HCT116 (cell line): ENCODE results near the gene THOC1. TPM values are rescaled to one million over a fixed set of nuclear protein-coding genes. Genes with fewer than 3 reads are reported as not detected.

Experiments
- ATAC-seq: fragments of 200-7000 bp; cut with Tn5 transposase; 2 replicates; pipeline ENCODE4 v1.9.1; 2020; ENCODE audit warnings: mild to moderate bottlenecking, moderate library complexity
- BruUV-seq: library from RNA; stranded (reverse); fragments of 400-500 nt; replicated peaks from 2 replicates; lab custom pipeline; 2021; lab: Mats Ljungman, UMichigan
- CTCF ChIA-PET: fragments of 300-600 bp; sonication (Branson Sonifier 250); formaldehyde crosslinking; loops from one replicate; lab custom pipeline; 2021; ENCODE audit warnings: antibody characterized with exemption; lab: Charles Lee
- POLR2A ChIA-PET: fragments of 300-600, 350-600 bp; sonication (Branson Sonifier 250); formaldehyde crosslinking; loops from one replicate; lab custom pipeline; 2021; ENCODE audit warnings: antibody characterized with exemption; lab: Charles Lee
- RAD21 ChIA-PET, 2 experiments: fragments of 300-600 bp; sonication (Branson Sonifier 250); formaldehyde crosslinking; loops; one replicate each; lab custom pipeline; 2023; ENCODE audit warnings: low total read pairs in 2 of 2; ENCODE audit not compliant: uncharacterized antibody in 2 of 2, unreplicated experiment in 2 of 2, low non-redundant PET in 1 of 2; lab: Charles Lee
- DNase-seq: peaks from one replicate; pipeline ENCODE4 v3.0.0-alpha.2; 2010; ENCODE audit warnings: low read depth, low spot score
- H2AFZ ChIP-seq: fragments of 200-600 bp; shearing (Covaris generic), sonication (generic); 2 replicates; pipeline ENCODE4 v1.6.1; 2017; ENCODE audit warnings: low read depth, mixed run types, mixed read lengths, antibody characterized with exemption, low read length; ENCODE audit not compliant: poor library complexity, severe bottlenecking
- H3K27ac ChIP-seq: 2 replicates; pipeline ENCODE4 v1.5.1; 2012; ENCODE audit warnings: low read depth, low read length
- H3K27me3 ChIP-seq: fragments of 200-600 bp; sonication (generic); 2 replicates; pipeline ENCODE4 v1.6.1; 2016; ENCODE audit warnings: mixed run types, low read length, mixed read lengths; ENCODE audit not compliant: insufficient read depth
- H3K36me3 ChIP-seq, 2 experiments: fragments of 200-500 bp in 1 of 2; fragments of 200-600 bp in 1 of 2; sonication (Bioruptor generic) in 1 of 2; sonication (generic) in 1 of 2; 2 replicates each; pipeline versions ENCODE4 v1.5.1 to v1.6.1; 2014 to 2016; ENCODE audit warnings: low read length in 2 of 2, inconsistent platforms in 1 of 2, mixed read lengths in 1 of 2, mixed run types in 1 of 2; ENCODE audit not compliant: insufficient read depth in 2 of 2, control insufficient read depth in 1 of 2
- H3K4me1 ChIP-seq, 2 experiments: fragments of 200-600 bp in 1 of 2; sonication (generic) in 1 of 2; 2 replicates each; pipeline versions ENCODE4 v1.5.1 to v1.6.1; 2012 to 2017; ENCODE audit warnings: low read length in 2 of 2, inconsistent platforms in 1 of 2, mild to moderate bottlenecking in 1 of 2, mixed read lengths in 1 of 2, mixed run types in 1 of 2, moderate library complexity in 1 of 2; ENCODE audit not compliant: insufficient read depth in 2 of 2, control insufficient read depth in 1 of 2
- H3K4me2 ChIP-seq: fragments of 200-600 bp; sonication (generic); 2 replicates; pipeline ENCODE4 v1.6.1; 2017; ENCODE audit warnings: mixed run types, low read length, mixed read lengths
- H3K4me3 ChIP-seq, 2 experiments: fragments of 200-600 bp in 1 of 2; sonication (generic) in 1 of 2; replicated peaks in 1 of 2; 2 replicates each; pipeline ENCODE4 v1.5.1; 2011 to 2016; ENCODE audit warnings: low read length in 2 of 2, control low read depth in 1 of 2, low read depth in 1 of 2, mild to moderate bottlenecking in 1 of 2, mixed read lengths in 1 of 2, mixed run types in 1 of 2
- H3K79me2 ChIP-seq: fragments of 200-600 bp; sonication (generic); 2 replicates; pipeline ENCODE4 v1.6.1; 2017; ENCODE audit warnings: mild to moderate bottlenecking, mixed run types, low read length, moderate library complexity, mixed read lengths; ENCODE audit not compliant: insufficient read depth
- H3K9ac ChIP-seq: fragments of 200-600 bp; sonication (generic); 2 replicates; pipeline ENCODE4 v1.6.1; 2016; ENCODE audit warnings: low read length, mixed read lengths
- H3K9me2 ChIP-seq: fragments of 200-600 bp; sonication (generic), shearing (Covaris generic); 2 replicates; pipeline ENCODE4 v1.6.1; 2017; ENCODE audit warnings: mixed run types, mild to moderate bottlenecking, moderate library complexity; ENCODE audit not compliant: insufficient read depth
- H3K9me3 ChIP-seq, 2 experiments: fragments of 200-500 bp in 1 of 2; fragments of 200-600 bp in 1 of 2; sonication (Bioruptor generic) in 1 of 2; sonication (generic) in 1 of 2; 2 replicates each; pipeline ENCODE4 v1.6.1; 2014 to 2017; ENCODE audit warnings: low read length in 2 of 2, mixed read lengths in 2 of 2, inconsistent platforms in 1 of 2, low read depth in 1 of 2, mild to moderate bottlenecking in 1 of 2, mixed run types in 1 of 2, moderate library complexity in 1 of 2; ENCODE audit not compliant: control insufficient read depth in 1 of 2, insufficient read depth in 1 of 2
- H4K20me1 ChIP-seq: fragments of 200-600 bp; sonication (generic), shearing (Covaris generic); 2 replicates; pipeline ENCODE4 v1.6.1; 2017; ENCODE audit warnings: mixed run types, mild to moderate bottlenecking, moderate library complexity; ENCODE audit not compliant: insufficient read depth
- CBX3 ChIP-seq: IDR thresholded peaks from 2 replicates; pipeline ENCODE4 v1.6.1; 2012; ENCODE audit warnings: low read depth
- EGR1 ChIP-seq: IDR thresholded peaks from 2 replicates; pipeline ENCODE4 v1.6.1; 2012; ENCODE audit warnings: low read depth
- EZH2 ChIP-seq: fragments of 200-600 bp; sonication (generic); IDR thresholded peaks from 2 replicates; pipeline ENCODE4 v1.6.1; 2017; ENCODE audit warnings: antibody characterized with exemption, mixed run types
- FOSL1 ChIP-seq: IDR thresholded peaks from 2 replicates; pipeline ENCODE4 v1.6.1; 2012; ENCODE audit warnings: low read depth
- JUND ChIP-seq: IDR thresholded peaks from 2 replicates; pipeline ENCODE4 v1.6.1; 2012
- POLR2A ChIP-seq: IDR thresholded peaks from 2 replicates; pipeline ENCODE4 v1.7.0; 2011; ENCODE audit warnings: borderline replicate concordance; ENCODE audit not compliant: insufficient read depth, insufficient read length; ENCODE audit errors: extremely low read depth
- POLR2AphosphoS5 ChIP-seq: IDR thresholded peaks from 2 replicates; pipeline ENCODE4 v1.6.1; 2011; ENCODE audit warnings: mild to moderate bottlenecking, low read depth, low read length, moderate library complexity
- SIN3A ChIP-seq: IDR thresholded peaks from 2 replicates; pipeline ENCODE4 v1.6.1; 2012; ENCODE audit warnings: low read depth
- SP1 ChIP-seq: IDR thresholded peaks from 2 replicates; pipeline ENCODE4 v1.6.1; 2012; ENCODE audit warnings: low read depth
- SRF ChIP-seq: IDR thresholded peaks from 2 replicates; pipeline ENCODE4 v1.6.1; 2012; ENCODE audit warnings: low read depth
- TCF7L2 ChIP-seq: IDR thresholded peaks from 2 replicates; pipeline ENCODE4 v1.7.0; 2011; ENCODE audit warnings: borderline replicate concordance, inconsistent platforms; ENCODE audit not compliant: insufficient read depth, insufficient read length; ENCODE audit errors: extremely low read depth
- ZFX ChIP-seq: fragments of 450-650 bp; IDR thresholded peaks from 2 replicates; pipeline ENCODE4 v1.6.1; 2017
- ZNF274 ChIP-seq: fragments of 200-500 bp; sonication (Bioruptor generic); IDR thresholded peaks from 2 replicates; pipeline ENCODE4 v1.6.1; 2014; ENCODE audit warnings: mild to moderate bottlenecking, low read depth, low read length, inconsistent platforms
- intact Hi-C: fragments of 100-400 bp; cut with micrococcal nuclease; formaldehyde crosslinking; loops from 2 replicates; pipeline ENCODE4 v1.10.0; 2022
- total RNA-seq: library from RNA; stranded (reverse); gene quantifications from one replicate; pipeline ENCODE4 v1.2.1, GENCODE V29; 2021; ENCODE audit not compliant: unreplicated experiment
- TF ChIP-seq, protein P1 (sequence below): IDR thresholded peaks from 2 replicates; pipeline ENCODE4 v1.6.1; 2012; ENCODE audit warnings: low read depth
- TF ChIP-seq, protein P2 (sequence below): IDR thresholded peaks from 2 replicates; pipeline ENCODE4 v1.6.1; 2011; ENCODE audit warnings: mild to moderate bottlenecking, low read length, moderate library complexity; ENCODE audit not compliant: insufficient replicate concordance; ENCODE audit errors: extremely low read depth
- TF ChIP-seq, protein P3 (sequence below): IDR thresholded peaks from 2 replicates; pipeline ENCODE4 v1.6.1; 2012
- TF ChIP-seq, protein P4 (sequence below), 3 experiments: fragments of 200-600 bp in 1 of 3; sonication (generic) in 1 of 3; IDR thresholded peaks in 2 of 3; conservative IDR thresholded peaks in 1 of 3; 2 replicates each; pipeline ENCODE4 v1.5.1; 2012 to 2017; ENCODE audit warnings: low read depth in 2 of 3, low read length in 2 of 3, antibody characterized with exemption in 1 of 3, borderline replicate concordance in 1 of 3, control low read depth in 1 of 3, mild to moderate bottlenecking in 1 of 3, mixed read lengths in 1 of 3, mixed run types in 1 of 3, moderate library complexity in 1 of 3; ENCODE audit not compliant: insufficient read depth in 1 of 3

Gene THOC1
- total RNA-seq, 1 experiment from 2014 or later, result 26.0 TPM

DNA sequence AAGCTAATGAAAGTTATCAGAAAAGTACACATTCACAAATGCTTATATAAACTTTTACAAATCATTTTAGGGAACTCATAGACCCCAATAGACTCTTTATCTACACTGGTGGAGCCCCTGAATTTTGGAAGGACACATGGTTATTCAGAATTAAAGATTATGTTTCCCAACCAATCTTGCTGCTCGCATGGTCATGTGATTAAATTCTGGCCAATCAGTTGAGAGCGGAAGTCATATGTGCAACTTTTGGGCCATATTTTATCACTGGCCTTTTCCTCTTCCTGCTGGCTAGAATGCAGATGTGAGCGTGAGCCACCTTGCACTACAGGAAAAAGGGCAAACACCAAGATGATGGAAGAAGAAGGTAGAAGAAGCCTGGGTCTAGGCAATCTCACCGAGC is 19.8 kb downstream of the THOC1 start (continued):
- TF ChIP-seq, protein P1, sequence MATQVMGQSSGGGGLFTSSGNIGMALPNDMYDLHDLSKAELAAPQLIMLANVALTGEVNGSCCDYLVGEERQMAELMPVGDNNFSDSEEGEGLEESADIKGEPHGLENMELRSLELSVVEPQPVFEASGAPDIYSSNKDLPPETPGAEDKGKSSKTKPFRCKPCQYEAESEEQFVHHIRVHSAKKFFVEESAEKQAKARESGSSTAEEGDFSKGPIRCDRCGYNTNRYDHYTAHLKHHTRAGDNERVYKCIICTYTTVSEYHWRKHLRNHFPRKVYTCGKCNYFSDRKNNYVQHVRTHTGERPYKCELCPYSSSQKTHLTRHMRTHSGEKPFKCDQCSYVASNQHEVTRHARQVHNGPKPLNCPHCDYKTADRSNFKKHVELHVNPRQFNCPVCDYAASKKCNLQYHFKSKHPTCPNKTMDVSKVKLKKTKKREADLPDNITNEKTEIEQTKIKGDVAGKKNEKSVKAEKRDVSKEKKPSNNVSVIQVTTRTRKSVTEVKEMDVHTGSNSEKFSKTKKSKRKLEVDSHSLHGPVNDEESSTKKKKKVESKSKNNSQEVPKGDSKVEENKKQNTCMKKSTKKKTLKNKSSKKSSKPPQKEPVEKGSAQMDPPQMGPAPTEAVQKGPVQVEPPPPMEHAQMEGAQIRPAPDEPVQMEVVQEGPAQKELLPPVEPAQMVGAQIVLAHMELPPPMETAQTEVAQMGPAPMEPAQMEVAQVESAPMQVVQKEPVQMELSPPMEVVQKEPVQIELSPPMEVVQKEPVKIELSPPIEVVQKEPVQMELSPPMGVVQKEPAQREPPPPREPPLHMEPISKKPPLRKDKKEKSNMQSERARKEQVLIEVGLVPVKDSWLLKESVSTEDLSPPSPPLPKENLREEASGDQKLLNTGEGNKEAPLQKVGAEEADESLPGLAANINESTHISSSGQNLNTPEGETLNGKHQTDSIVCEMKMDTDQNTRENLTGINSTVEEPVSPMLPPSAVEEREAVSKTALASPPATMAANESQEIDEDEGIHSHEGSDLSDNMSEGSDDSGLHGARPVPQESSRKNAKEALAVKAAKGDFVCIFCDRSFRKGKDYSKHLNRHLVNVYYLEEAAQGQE, result no peak

DNA sequence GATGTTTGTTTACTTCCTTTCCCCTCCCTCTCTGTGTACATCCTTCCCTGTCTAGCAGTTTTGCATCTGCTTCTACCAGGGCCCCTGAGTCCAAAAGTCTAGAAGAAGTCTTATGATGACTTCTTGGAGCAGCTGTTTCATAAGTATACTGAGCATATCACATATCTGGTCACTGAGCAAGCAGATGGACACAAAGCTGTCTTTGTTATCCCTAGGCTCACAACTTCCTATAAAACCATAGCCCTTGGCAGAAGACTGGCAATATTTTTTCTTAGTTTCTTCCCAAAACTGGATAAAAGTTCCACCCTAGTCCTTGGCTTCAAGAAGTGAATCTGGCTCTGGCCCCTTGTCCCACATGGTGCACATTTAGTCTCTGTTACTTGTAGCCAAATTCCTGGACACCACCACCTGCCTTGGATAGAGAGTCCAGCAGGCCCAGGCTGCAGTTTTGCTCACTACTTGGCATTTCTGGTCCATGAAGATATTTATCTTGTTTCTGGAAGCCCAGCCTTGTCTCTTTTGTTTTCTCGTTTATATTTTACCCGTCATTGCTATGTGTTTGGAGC is 22.5 kb downstream of the THOC1 start:
- H3K4me3 ChIP-seq, result no peak overlapping the region
- H4K20me1 ChIP-seq, result no peaks in the 10 kb centered on the region
- H3K27me3 ChIP-seq, result no peaks in the 10 kb centered on the region
- H3K36me3 ChIP-seq, result peaks cover 0 to 4% of the 10 kb centered on the region in 2 experiments; a peak in 1 of 4 replicates
- ChIA-PET CTCF (no interaction called here), RAD21 (no interaction called here), POLR2A (no interaction called here)
- no peak overlapping the region for H3K9ac ChIP-seq
- no peak overlapping the region for H3K4me2 ChIP-seq
- H3K27ac ChIP-seq, result no peak overlapping the region
- DNase-seq (no peak), ATAC-seq (no peak)
- TF ChIP-seq EZH2 (no peak), TCF7L2 (no peak), POLR2A (no peak), JUND (no peak), FOSL1 (no peak), EGR1 (no peak), ZNF274 (no peak), SIN3A (no peak), CBX3 (no peak), POLR2AphosphoS5 (no peak), SRF (no peak), ZFX (no peak), SP1 (no peak)
- TF ChIP-seq, protein P2, sequence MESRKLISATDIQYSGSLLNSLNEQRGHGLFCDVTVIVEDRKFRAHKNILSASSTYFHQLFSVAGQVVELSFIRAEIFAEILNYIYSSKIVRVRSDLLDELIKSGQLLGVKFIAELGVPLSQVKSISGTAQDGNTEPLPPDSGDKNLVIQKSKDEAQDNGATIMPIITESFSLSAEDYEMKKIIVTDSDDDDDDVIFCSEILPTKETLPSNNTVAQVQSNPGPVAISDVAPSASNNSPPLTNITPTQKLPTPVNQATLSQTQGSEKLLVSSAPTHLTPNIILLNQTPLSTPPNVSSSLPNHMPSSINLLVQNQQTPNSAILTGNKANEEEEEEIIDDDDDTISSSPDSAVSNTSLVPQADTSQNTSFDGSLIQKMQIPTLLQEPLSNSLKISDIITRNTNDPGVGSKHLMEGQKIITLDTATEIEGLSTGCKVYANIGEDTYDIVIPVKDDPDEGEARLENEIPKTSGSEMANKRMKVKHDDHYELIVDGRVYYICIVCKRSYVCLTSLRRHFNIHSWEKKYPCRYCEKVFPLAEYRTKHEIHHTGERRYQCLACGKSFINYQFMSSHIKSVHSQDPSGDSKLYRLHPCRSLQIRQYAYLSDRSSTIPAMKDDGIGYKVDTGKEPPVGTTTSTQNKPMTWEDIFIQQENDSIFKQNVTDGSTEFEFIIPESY, result no peak
- TF ChIP-seq, protein P3, sequence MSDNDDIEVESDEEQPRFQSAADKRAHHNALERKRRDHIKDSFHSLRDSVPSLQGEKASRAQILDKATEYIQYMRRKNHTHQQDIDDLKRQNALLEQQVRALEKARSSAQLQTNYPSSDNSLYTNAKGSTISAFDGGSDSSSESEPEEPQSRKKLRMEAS, result no peak
- TF ChIP-seq, protein P4, sequence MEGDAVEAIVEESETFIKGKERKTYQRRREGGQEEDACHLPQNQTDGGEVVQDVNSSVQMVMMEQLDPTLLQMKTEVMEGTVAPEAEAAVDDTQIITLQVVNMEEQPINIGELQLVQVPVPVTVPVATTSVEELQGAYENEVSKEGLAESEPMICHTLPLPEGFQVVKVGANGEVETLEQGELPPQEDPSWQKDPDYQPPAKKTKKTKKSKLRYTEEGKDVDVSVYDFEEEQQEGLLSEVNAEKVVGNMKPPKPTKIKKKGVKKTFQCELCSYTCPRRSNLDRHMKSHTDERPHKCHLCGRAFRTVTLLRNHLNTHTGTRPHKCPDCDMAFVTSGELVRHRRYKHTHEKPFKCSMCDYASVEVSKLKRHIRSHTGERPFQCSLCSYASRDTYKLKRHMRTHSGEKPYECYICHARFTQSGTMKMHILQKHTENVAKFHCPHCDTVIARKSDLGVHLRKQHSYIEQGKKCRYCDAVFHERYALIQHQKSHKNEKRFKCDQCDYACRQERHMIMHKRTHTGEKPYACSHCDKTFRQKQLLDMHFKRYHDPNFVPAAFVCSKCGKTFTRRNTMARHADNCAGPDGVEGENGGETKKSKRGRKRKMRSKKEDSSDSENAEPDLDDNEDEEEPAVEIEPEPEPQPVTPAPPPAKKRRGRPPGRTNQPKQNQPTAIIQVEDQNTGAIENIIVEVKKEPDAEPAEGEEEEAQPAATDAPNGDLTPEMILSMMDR (IDR thresholded peaks at IDR 0.05 in 2 of 3, conservative IDR thresholded peaks at IDR 0.05 in 1 of 3; ENCODE audit: borderline replicate concordance in 1 of 3, insufficient read depth in 1 of 3, low read depth in 2 of 3, low read length in 2 of 3), result no peak
- no TSS peak for BruUV-seq
- H3K9me3 ChIP-seq, result no peaks in the 10 kb centered on the region
- no peaks in the 10 kb centered on the region for H3K9me2 ChIP-seq
- intact Hi-C loops, result no loop called here
- H3K79me2 ChIP-seq, result no peaks in the 10 kb centered on the region
- H3K4me1 ChIP-seq, result no peaks in the 10 kb centered on the region
- no peak overlapping the region for H2AFZ ChIP-seq
